GM19193 (cell line): ENCODE measurements around the gene YOD1.

Experiments used
- POLR2A ChIP-seq: IDR thresholded peaks from 4 replicates; pipeline ENCODE4 v1.6.1; 2011; ENCODE audit not compliant: insufficient read depth, insufficient read length; ENCODE audit errors: extremely low read depth

YOD1 gene

DNA sequence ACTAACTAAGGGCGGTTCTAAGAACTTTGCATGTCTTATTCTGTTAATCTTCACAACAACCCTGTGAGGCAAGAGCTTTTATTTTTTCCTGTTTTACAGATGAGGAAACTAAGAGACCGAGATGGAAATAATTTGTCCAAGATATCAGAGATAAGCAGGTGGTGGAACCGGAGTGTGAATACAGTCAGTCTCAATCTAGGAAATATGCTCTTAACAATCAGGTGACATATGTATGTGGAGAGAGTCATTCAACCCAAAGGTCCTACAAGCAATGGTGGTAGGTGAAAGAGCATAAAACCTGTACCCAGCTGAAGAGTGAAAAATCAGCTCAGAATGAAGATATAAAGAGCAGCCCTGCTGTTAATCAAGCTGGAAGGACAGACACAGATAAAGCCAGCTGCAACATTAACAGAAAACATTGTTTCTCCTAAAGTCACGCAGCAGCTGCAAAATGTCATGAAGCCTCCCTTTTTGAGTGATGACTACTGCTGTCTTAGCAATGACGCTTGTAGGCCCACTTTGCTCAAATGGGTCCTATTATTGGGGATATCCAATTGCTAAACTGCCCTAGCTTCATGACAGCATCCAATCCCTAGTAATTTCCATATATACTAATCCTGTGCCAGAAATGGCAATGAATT, 50.2 kb downstream of the YOD1 start:
- TF ChIP-seq POLR2A = no peak

DNA sequence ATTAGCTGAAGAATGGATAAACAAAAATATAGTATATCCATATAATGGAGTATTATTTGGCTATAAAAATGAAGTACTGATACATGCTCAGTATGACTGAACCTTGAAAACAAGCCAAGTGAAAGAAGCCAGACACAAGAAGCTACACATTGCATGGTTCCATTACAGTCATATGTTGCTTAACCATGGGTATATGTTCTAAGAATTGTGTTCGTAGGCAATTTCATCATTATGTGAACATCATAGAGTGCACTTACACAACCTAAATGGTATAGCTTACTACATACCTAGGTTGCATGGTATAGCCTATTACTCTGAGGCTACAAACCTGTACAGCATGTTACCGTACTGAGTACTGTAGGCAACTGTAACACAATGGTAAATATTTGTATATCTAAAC, 52.2 kb downstream of the YOD1 start:
- no peak for TF ChIP-seq POLR2A
